Activated naive CD4-positive, alpha-beta T cell treated with anti-CD3 and anti-CD28 coated beads, Interleukin-2, amount 50 U/mL, for 24 hours (primary cell): Measurements from ENCODE around the gene COL9A1.
"Not testable (repeated sequence)": the region's sequence is repeated elsewhere in the genome, so short reads cannot be mapped to it uniquely, and the experiment has no call there.

Source experiments
- H3K27ac Mint-ChIP-seq: one replicate; pipeline ENCODE4 v1.8.0; 2021; ENCODE audit warnings: mild to moderate bottlenecking, mixed read lengths
- H3K27me3 Mint-ChIP-seq: one replicate; pipeline ENCODE4 v1.8.0; 2021; ENCODE audit warnings: mixed read lengths
- H3K36me3 Mint-ChIP-seq: one replicate; pipeline ENCODE4 v1.8.0; 2021; ENCODE audit warnings: mixed read lengths
- H3K4me1 Mint-ChIP-seq: one replicate; pipeline ENCODE4 v1.8.0; 2021; ENCODE audit warnings: mixed read lengths
- H3K4me3 Mint-ChIP-seq: one replicate; pipeline ENCODE4 v1.8.0; 2021; ENCODE audit warnings: mild to moderate bottlenecking, mixed read lengths
- H3K9me3 Mint-ChIP-seq: one replicate; pipeline ENCODE4 v1.8.0; 2021; ENCODE audit warnings: mixed read lengths

The COL9A1 gene

GRCh38 chr6:70308142-70308541 lies 5.3 kb upstream of the COL9A1 start:
- not testable (repeated sequence) for H3K4me1 Mint-ChIP-seq, H3K4me3 Mint-ChIP-seq, H3K9me3 Mint-ChIP-seq, H3K27ac Mint-ChIP-seq, H3K36me3 Mint-ChIP-seq
- H3K27me3 Mint-ChIP-seq, result peaks cover 15% of the 10 kb centered on the region

GRCh38 chr6:70307008-70307407 lies 4.1 kb upstream of the COL9A1 start:
- no peaks in the 10 kb centered on the region for H3K36me3 Mint-ChIP-seq

GRCh38 chr6:70304616-70305015 lies 1.7 kb upstream of the COL9A1 start:
- Mint-ChIP-seq H3K4me3 (no peak overlapping the region), H3K36me3 (no peaks in the 10 kb centered on the region), H3K9me3 (no peaks in the 10 kb centered on the region), H3K27ac (no peak overlapping the region), H3K27me3 (peaks cover 31% of the 10 kb centered on the region), H3K4me1 (no peaks in the 10 kb centered on the region)

More at GRCh38 chr6:70307008-70307407, 4.1 kb upstream of the COL9A1 start:
- Mint-ChIP-seq H3K4me1 (no peaks in the 10 kb centered on the region), H3K27me3 (peaks cover 23% of the 10 kb centered on the region), H3K4me3 (no peak overlapping the region), H3K27ac (no peak overlapping the region), H3K9me3 (no peaks in the 10 kb centered on the region)

- no peaks in the 10 kb centered on the region for H3K36me3 Mint-ChIP-seq
- peaks cover 30% of the 10 kb centered on the region for H3K27me3 Mint-ChIP-seq
- H3K27ac Mint-ChIP-seq, result no peak overlapping the region
- H3K4me3 Mint-ChIP-seq, result no peak overlapping the region
- no peaks in the 10 kb centered on the region for H3K4me1 Mint-ChIP-seq
- H3K9me3 Mint-ChIP-seq, result no peaks in the 10 kb centered on the region
Observed at GRCh38 chr6:70299456-70299855, 3.4 kb downstream of the COL9A1 start.

GRCh38 chr6:70298068-70298467 lies 4.8 kb downstream of the COL9A1 start:
- Mint-ChIP-seq H3K9me3 (no peaks in the 10 kb centered on the region), H3K27ac (no peak overlapping the region), H3K4me3 (no peak overlapping the region), H3K4me1 (no peaks in the 10 kb centered on the region), H3K36me3 (no peaks in the 10 kb centered on the region), H3K27me3 (peaks cover 30% of the 10 kb centered on the region)

GRCh38 chr6:70292193-70292592 lies 10.7 kb downstream of the COL9A1 start:
- Mint-ChIP-seq H3K36me3 (no peaks in the 10 kb centered on the region), H3K27me3 (peaks cover 10% of the 10 kb centered on the region), H3K9me3 (no peaks in the 10 kb centered on the region), H3K4me3 (no peak overlapping the region), H3K4me1 (no peaks in the 10 kb centered on the region), H3K27ac (no peak overlapping the region)

GRCh38 chr6:70289299-70289698 lies 13.6 kb downstream of the COL9A1 start:
- Mint-ChIP-seq H3K9me3 (no peaks in the 10 kb centered on the region), H3K36me3 (no peaks in the 10 kb centered on the region), H3K27me3 (peaks cover 15% of the 10 kb centered on the region), H3K4me3 (no peak overlapping the region), H3K4me1 (no peaks in the 10 kb centered on the region), H3K27ac (no peak overlapping the region)

- no peaks in the 10 kb centered on the region for H3K36me3 Mint-ChIP-seq
- H3K27ac Mint-ChIP-seq, result no peak overlapping the region
- no peaks in the 10 kb centered on the region for H3K4me1 Mint-ChIP-seq
- peaks cover 22% of the 10 kb centered on the region for H3K27me3 Mint-ChIP-seq
- H3K9me3 Mint-ChIP-seq, result no peaks in the 10 kb centered on the region
- no peak overlapping the region for H3K4me3 Mint-ChIP-seq
Observed at GRCh38 chr6:70286905-70287304, 16.0 kb downstream of the COL9A1 start.

GRCh38 chr6:70285201-70285600 lies 17.7 kb downstream of the COL9A1 start:
- Mint-ChIP-seq H3K27ac (no peak overlapping the region), H3K4me3 (no peak overlapping the region), H3K27me3 (peaks cover 30% of the 10 kb centered on the region)

GRCh38 chr6:70282919-70283461 lies 19.9 kb downstream of the COL9A1 start:
- no peaks in the 10 kb centered on the region for H3K4me1 Mint-ChIP-seq
- no peaks in the 10 kb centered on the region for H3K36me3 Mint-ChIP-seq
- peaks cover 37% of the 10 kb centered on the region for H3K27me3 Mint-ChIP-seq
- H3K27ac Mint-ChIP-seq, result no peak overlapping the region
- H3K9me3 Mint-ChIP-seq, result no peaks in the 10 kb centered on the region
- H3K4me3 Mint-ChIP-seq, result no peak overlapping the region

More at GRCh38 chr6:70285201-70285600, 17.7 kb downstream of the COL9A1 start:
- no peaks in the 10 kb centered on the region for H3K36me3 Mint-ChIP-seq
- H3K4me1 Mint-ChIP-seq, result no peaks in the 10 kb centered on the region
- H3K9me3 Mint-ChIP-seq, result no peaks in the 10 kb centered on the region

- H3K27ac Mint-ChIP-seq, result no peak overlapping the region
Observed at GRCh38 chr6:70282312-70282918, 20.5 kb downstream of the COL9A1 start.

GRCh38 chr6:70281923-70282311 lies 21.0 kb downstream of the COL9A1 start:
- no peaks in the 10 kb centered on the region for H3K4me1 Mint-ChIP-seq
- no peaks in the 10 kb centered on the region for H3K36me3 Mint-ChIP-seq
- H3K9me3 Mint-ChIP-seq, result no peaks in the 10 kb centered on the region
- H3K27me3 Mint-ChIP-seq, result peaks cover 45% of the 10 kb centered on the region
- no peak overlapping the region for H3K4me3 Mint-ChIP-seq
- H3K27ac Mint-ChIP-seq, result no peak overlapping the region

More at GRCh38 chr6:70282312-70282918, 20.5 kb downstream of the COL9A1 start:
- no peaks in the 10 kb centered on the region for H3K36me3 Mint-ChIP-seq
- no peaks in the 10 kb centered on the region for H3K4me1 Mint-ChIP-seq
- H3K9me3 Mint-ChIP-seq, result no peaks in the 10 kb centered on the region
- H3K27me3 Mint-ChIP-seq, result peaks cover 42% of the 10 kb centered on the region
- H3K4me3 Mint-ChIP-seq, result no peak overlapping the region

- Mint-ChIP-seq H3K9me3 (no peaks in the 10 kb centered on the region), H3K36me3 (no peaks in the 10 kb centered on the region), H3K4me1 (no peaks in the 10 kb centered on the region), H3K27ac (no peak overlapping the region), H3K4me3 (no peak overlapping the region), H3K27me3 (peaks cover 47% of the 10 kb centered on the region)
Observed at GRCh38 chr6:70280400-70280853, 22.5 kb downstream of the COL9A1 start.

GRCh38 chr6:70277470-70277869 lies 25.4 kb downstream of the COL9A1 start:
- Mint-ChIP-seq H3K4me1 (no peaks in the 10 kb centered on the region), H3K27ac (no peak overlapping the region), H3K36me3 (no peaks in the 10 kb centered on the region), H3K4me3 (no peak overlapping the region), H3K9me3 (no peaks in the 10 kb centered on the region), H3K27me3 (peaks cover 35% of the 10 kb centered on the region)

- Mint-ChIP-seq H3K36me3 (no peaks in the 10 kb centered on the region), H3K9me3 (no peaks in the 10 kb centered on the region), H3K4me1 (no peaks in the 10 kb centered on the region), H3K27me3 (peaks cover 33% of the 10 kb centered on the region), H3K4me3 (no peak overlapping the region), H3K27ac (no peak overlapping the region)
Observed at GRCh38 chr6:70274338-70274737, 28.5 kb downstream of the COL9A1 start.

GRCh38 chr6:70272071-70272470 lies 30.8 kb downstream of the COL9A1 start:
- no peak overlapping the region for H3K4me3 Mint-ChIP-seq

More at GRCh38 chr6:70272071-70272470, 30.8 kb downstream of the COL9A1 start:
- no peaks in the 10 kb centered on the region for H3K9me3 Mint-ChIP-seq
- no peaks in the 10 kb centered on the region for H3K36me3 Mint-ChIP-seq
- H3K27me3 Mint-ChIP-seq, result peaks cover 27% of the 10 kb centered on the region
- H3K4me1 Mint-ChIP-seq, result no peaks in the 10 kb centered on the region
- no peak overlapping the region for H3K27ac Mint-ChIP-seq
